ENCODE measurements around the gene ESR1.

The ESR1 gene

DNA sequence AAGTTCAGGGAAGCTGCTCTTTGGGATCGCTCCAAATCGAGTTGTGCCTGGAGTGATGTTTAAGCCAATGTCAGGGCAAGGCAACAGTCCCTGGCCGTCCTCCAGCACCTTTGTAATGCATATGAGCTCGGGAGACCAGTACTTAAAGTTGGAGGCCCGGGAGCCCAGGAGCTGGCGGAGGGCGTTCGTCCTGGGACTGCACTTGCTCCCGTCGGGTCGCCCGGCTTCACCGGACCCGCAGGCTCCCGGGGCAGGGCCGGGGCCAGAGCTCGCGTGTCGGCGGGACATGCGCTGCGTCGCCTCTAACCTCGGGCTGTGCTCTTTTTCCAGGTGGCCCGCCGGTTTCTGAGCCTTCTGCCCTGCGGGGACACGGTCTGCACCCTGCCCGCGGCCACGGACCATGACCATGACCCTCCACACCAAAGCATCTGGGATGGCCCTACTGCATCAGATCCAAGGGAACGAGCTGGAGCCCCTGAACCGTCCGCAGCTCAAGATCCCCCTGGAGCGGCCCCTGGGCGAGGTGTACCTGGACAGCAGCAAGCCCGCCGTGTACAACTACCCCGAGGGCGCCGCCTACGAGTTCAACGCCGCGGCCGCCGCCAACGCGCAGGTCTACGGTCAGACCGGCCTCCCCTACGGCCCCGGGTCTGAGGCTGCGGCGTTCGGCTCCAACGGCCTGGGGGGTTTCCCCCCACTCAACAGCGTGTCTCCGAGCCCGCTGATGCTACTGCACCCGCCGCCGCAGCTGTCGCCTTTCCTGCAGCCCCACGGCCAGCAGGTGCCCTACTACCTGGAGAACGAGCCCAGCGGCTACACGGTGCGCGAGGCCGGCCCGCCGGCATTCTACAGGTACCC lies at the start of gene ESR1:
TSS of gene ESR1 (plus strand) at position 170 of the 858 bp plus-strand sequence. CDS start at position 401, 231 bp downstream.
- TF ChIP-seq, protein P1, sequence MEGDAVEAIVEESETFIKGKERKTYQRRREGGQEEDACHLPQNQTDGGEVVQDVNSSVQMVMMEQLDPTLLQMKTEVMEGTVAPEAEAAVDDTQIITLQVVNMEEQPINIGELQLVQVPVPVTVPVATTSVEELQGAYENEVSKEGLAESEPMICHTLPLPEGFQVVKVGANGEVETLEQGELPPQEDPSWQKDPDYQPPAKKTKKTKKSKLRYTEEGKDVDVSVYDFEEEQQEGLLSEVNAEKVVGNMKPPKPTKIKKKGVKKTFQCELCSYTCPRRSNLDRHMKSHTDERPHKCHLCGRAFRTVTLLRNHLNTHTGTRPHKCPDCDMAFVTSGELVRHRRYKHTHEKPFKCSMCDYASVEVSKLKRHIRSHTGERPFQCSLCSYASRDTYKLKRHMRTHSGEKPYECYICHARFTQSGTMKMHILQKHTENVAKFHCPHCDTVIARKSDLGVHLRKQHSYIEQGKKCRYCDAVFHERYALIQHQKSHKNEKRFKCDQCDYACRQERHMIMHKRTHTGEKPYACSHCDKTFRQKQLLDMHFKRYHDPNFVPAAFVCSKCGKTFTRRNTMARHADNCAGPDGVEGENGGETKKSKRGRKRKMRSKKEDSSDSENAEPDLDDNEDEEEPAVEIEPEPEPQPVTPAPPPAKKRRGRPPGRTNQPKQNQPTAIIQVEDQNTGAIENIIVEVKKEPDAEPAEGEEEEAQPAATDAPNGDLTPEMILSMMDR (IDR thresholded peaks at IDR 0.05) = no peak

GRCh38 chr6:151760486-151760885 lies 47.0 kb upstream of the ESR1 start:
- H3K27ac ChIP-seq = no peak overlapping the region
- peaks cover 0 to 5% of the 10 kb centered on the region in 2 experiments for H3K4me1 ChIP-seq (ENCODE audit: control insufficient read depth in 1 of 2, insufficient read depth in 1 of 2, low read depth in 1 of 2, low read length in 1 of 2)
- TF ChIP-seq, protein P1 (IDR thresholded peaks at IDR 0.05) = no peak
- no peaks in the 10 kb centered on the region for H3K36me3 ChIP-seq
- H3K9me3 ChIP-seq = no peaks in the 10 kb centered on the region
- no peak overlapping the region for H3K4me3 ChIP-seq (ENCODE audit: low read depth in 1 of 2, low read length in 1 of 2)
- H3K27me3 ChIP-seq = peaks cover 7% of the 10 kb centered on the region

More for the DNA sequence above, at the start of gene ESR1:
- Histone ChIP-seq H3K4me1 (ENCODE audit: control insufficient read depth in 1 of 2, insufficient read depth in 1 of 2, low read depth in 1 of 2, low read length in 1 of 2) (peaks cover 0 to 14% of the 10 kb centered on the region in 2 experiments), H3K27ac (no peak within 1 kb of the TSS), H3K4me3 (ENCODE audit: low read depth in 1 of 2, low read length in 1 of 2) (no peak within 1 kb of the TSS), H3K27me3 (peaks cover 78% of the 10 kb centered on the region), H3K9me3 (no peaks in the 10 kb centered on the region), H3K36me3 (no peaks in the 10 kb centered on the region)

DNA sequence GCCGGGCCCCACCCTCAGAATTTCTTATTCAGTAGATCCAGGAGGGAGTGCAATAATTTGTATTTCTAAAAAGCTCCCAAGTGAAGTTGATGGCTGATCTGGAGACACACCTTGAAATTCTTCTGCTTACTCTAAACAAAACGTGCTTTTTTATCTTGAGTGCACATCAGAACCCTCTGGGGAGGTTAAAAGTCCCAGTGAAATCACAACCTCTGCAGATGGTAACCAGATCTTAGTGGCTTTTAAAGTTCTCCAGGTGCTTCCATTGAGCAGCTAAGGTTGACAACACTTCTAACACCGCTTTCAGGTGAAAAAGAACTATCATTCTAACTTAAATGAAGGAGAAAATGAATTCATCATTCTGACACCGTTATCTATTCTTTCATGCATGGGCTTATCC lies 45.6 kb upstream of the ESR1 start:
- TF ChIP-seq, protein P1 (IDR thresholded peaks at IDR 0.05) = no peak

GRCh38 chr6:151762817-151763216 lies 44.7 kb upstream of the ESR1 start:
- Histone ChIP-seq H3K27ac (no peak overlapping the region), H3K36me3 (no peaks in the 10 kb centered on the region), H3K4me1 (ENCODE audit: control insufficient read depth in 1 of 2, insufficient read depth in 1 of 2, low read depth in 1 of 2, low read length in 1 of 2) (peaks cover 0 to 5% of the 10 kb centered on the region in 2 experiments), H3K9me3 (no peaks in the 10 kb centered on the region), H3K27me3 (peaks cover 7% of the 10 kb centered on the region), H3K4me3 (ENCODE audit: low read depth in 1 of 2, low read length in 1 of 2) (no peak overlapping the region)
- TF ChIP-seq, protein P1 (IDR thresholded peaks at IDR 0.05) = no peak

More for the DNA sequence above, 45.6 kb upstream of the ESR1 start:
- Histone ChIP-seq H3K27me3 (peaks cover 7% of the 10 kb centered on the region), H3K4me3 (ENCODE audit: low read depth in 1 of 2, low read length in 1 of 2) (no peak overlapping the region), H3K9me3 (no peaks in the 10 kb centered on the region), H3K4me1 (ENCODE audit: control insufficient read depth in 1 of 2, insufficient read depth in 1 of 2, low read depth in 1 of 2, low read length in 1 of 2) (peaks cover 0 to 5% of the 10 kb centered on the region in 2 experiments), H3K36me3 (no peaks in the 10 kb centered on the region), H3K27ac (no peak overlapping the region)

- H3K27me3 ChIP-seq = peaks cover 7% of the 10 kb centered on the region
- no peak overlapping the region for H3K4me3 ChIP-seq (ENCODE audit: low read depth in 1 of 2, low read length in 1 of 2)
- no peaks in the 10 kb centered on the region for H3K36me3 ChIP-seq
- H3K4me1 ChIP-seq (ENCODE audit: control insufficient read depth in 1 of 2, insufficient read depth in 1 of 2, low read depth in 1 of 2, low read length in 1 of 2) = peaks cover 0 to 5% of the 10 kb centered on the region in 2 experiments
- TF ChIP-seq, protein P1 (IDR thresholded peaks at IDR 0.05) = no peak
- H3K27ac ChIP-seq = no peak overlapping the region
- H3K9me3 ChIP-seq = no peaks in the 10 kb centered on the region
Measured at GRCh38 chr6:151763303-151763702, 44.2 kb upstream of the ESR1 start.
